Pancreas (tissue), 10 donors: ENCODE results near the gene SPACA6. TPM values are rescaled to one million over a fixed set of nuclear protein-coding genes. Genes with fewer than 3 reads are reported as not detected.

Source experiments
- ATAC-seq, 4 donors: fragments of 200-7000 bp; cut with Tn5 transposase; one replicate each; pipeline versions ENCODE4 v1.8.0 to v1.9.1; 2020; ENCODE audit warnings: mild to moderate bottlenecking in 4 of 4, moderate library complexity in 4 of 4
- DNase-seq, 6 donors: peaks; one replicate each; pipeline ENCODE4 v3.0.0-alpha.2; 2020
- FAIRE-seq: peaks from 2 replicates; lab custom pipeline; 2012; peaks lifted over from hg19 to GRCh38; lab: Jason Lieb, UNC
- H3K27ac ChIP-seq, 4 donors: fragments of 200-600 bp; sonication (generic); 1 replicate in 3 of 4; 2 replicates in 1 of 4; pipeline versions ENCODE4 v1.5.0 to v1.8.0; 2020
- H3K27me3 ChIP-seq, 4 donors: fragments of 200-600 bp; one replicate each; pipeline ENCODE4 v1.8.0; 2021
- H3K36me3 ChIP-seq, 3 donors: fragments of 200-600 bp; sonication (generic) in 1 of 3; one replicate each; pipeline versions ENCODE4 v1.5.0 to v1.8.0; 2020 to 2021
- H3K4me1 ChIP-seq, 3 donors: fragments of 200-600 bp; one replicate each; pipeline ENCODE4 v1.8.0; 2021
- H3K4me3 ChIP-seq, 4 donors: fragments of 200-600 bp; sonication (generic) in 2 of 4; one replicate each; pipeline versions ENCODE4 v1.5.0 to v1.8.0; 2020 to 2021
- H3K9me3 ChIP-seq, 4 donors: fragments of 200-600 bp; one replicate each; pipeline ENCODE4 v1.8.0; 2021
- CTCF ChIP-seq, 4 donors: fragments of 200-600 bp; sonication (generic) in 3 of 4; IDR thresholded peaks; one replicate each; pipeline versions ENCODE4 v1.5.0 to v1.8.0; 2021; ENCODE audit warnings: antibody characterized with exemption in 4 of 4
- WGBS, 2 donors: extraction: QIAGEN DNeasy Blood & Tissue Kit; methylation state at CpG; one replicate each; pipeline ENCODE4 v1.1.7; 2013; 5-methylcytosine and 5-hydroxymethylcytosine counted together
- intact Hi-C, 3 donors: fragments of 100-400 bp; cut with DNase I; formaldehyde crosslinking; loops; one replicate each; pipeline versions ENCODE4 v1.11.1 to v1.14.2; 2022
- microRNA-seq, 2 donors: library from miRNA; unstranded; fragments of <30 nt; microRNA quantifications; one replicate each; pipeline versions ENCODE4 to v1.1.0, GENCODE V29; 2019 to 2020
- polyA plus RNA-seq, 2 donors: library from polyadenylated mRNA; stranded (reverse); fragments of 200-250 nt; gene quantifications; one replicate each; pipeline ENCODE4 v1.2.3, GENCODE V29; 2013
- total RNA-seq, 6 donors: library from RNA; stranded (reverse); fragmentation: NEBNext Ultra II Directional in 4 of 6; extraction: Animal tissue kit (Norgen Biotek cat#: 25700) in 4 of 6; gene quantifications; one replicate each; pipeline versions ENCODE4 v1.2.1 to v1.2.4, GENCODE V29; 2021 to 2023
- donor health status: healthy with polysubstance abuse.
- donor health status: DM: no; HTN: no; CAD: no; lungs with moderate emphysema.
- donor health status: DM: no; HTN: no; CAD: no.
- donor health status: control.
- donor health status: control.
- donor health status: Bipolar disorder and iron deficiency.
- donor health status: DM: yes; HTN: yes; CAD: no.
- donor health status: DM: no; HTN: no; CAD: no.
- donor health status: DM: no; HTN: no; CAD: no.
- donor health status: DM: yes; HTN: yes; CAD: no.

SPACA6 gene
- total and polyA plus RNA-seq, 8 donors = 3.8 to 29.4 (median 7.5) TPM

- DNase-seq = peak in 1 of 6 donors; percentile 32
- Histone ChIP-seq H3K27ac (peak within 1 kb of the TSS in 1 of 4 donors; percentile 19), H3K4me3 (peak within 1 kb of the TSS in 1 of 4 donors; percentile 7), H3K9me3 (no peaks in the 10 kb centered on the region), H3K4me1 (no peaks in the 10 kb centered on the region), H3K36me3 (no peaks in the 10 kb centered on the region), H3K27me3 (no peaks in the 10 kb centered on the region)
- ATAC-seq = peak in 2 of 4 donors; percentile 63 to 83
- intact Hi-C loops = no loop called here
- no peak for FAIRE-seq
- TF ChIP-seq CTCF (IDR thresholded peaks at IDR 0.05) = no peak
- WGBS, 2 donors = 21 to 29% methylated on average over 2 of the region's 2 CpGs
Observed at GRCh38 chr19:51751655-51752054, 58.5 kb downstream of the SPACA6 start, which contains the start of gene FPR1. Gene FPR1, minus strand, starts transcription at chr19:51751878. Its CDS starts 4,884 bp downstream, at chr19:51746994.

GRCh38 chr19:51754109-51754508 lies 61.0 kb downstream of the SPACA6 start:
- DNase-seq (no peak), FAIRE-seq (no peak), ATAC-seq (peak in 2 of 4 donors; percentile 55 to 60)
- Histone ChIP-seq H3K36me3 (no peaks in the 10 kb centered on the region), H3K9me3 (no peaks in the 10 kb centered on the region), H3K27me3 (no peaks in the 10 kb centered on the region), H3K4me1 (no peaks in the 10 kb centered on the region), H3K4me3 (no peak overlapping the region), H3K27ac (no peak overlapping the region)
- intact Hi-C loops = no loop called here
- whole genome bisulfite sequencing, 2 donors = 64 to 79% methylated on average over 6 of the region's 6 CpGs
- TF ChIP-seq CTCF (IDR thresholded peaks at IDR 0.05) = no peak

- intact Hi-C loops = no loop called here
- TF ChIP-seq CTCF (IDR thresholded peaks at IDR 0.05) = no peak
- Histone ChIP-seq H3K9me3 (no peaks in the 10 kb centered on the region), H3K27ac (no peak overlapping the region), H3K27me3 (no peaks in the 10 kb centered on the region), H3K4me3 (no peak overlapping the region), H3K4me1 (no peaks in the 10 kb centered on the region), H3K36me3 (no peaks in the 10 kb centered on the region)
- ATAC-seq = no peak
- no peak for FAIRE-seq
- no peak for DNase-seq
- WGBS, 2 donors = 62 to 72% methylated on average over 4 of the region's 4 CpGs
Observed at GRCh38 chr19:51754770-51755169, 61.6 kb downstream of the SPACA6 start.

Small RNA genes lying within 50 kb of the gene (microRNA-seq; reads per million reads assigned to microRNA genes)
- 3,170 to 8,933 reads per million in 2 donors for gene MIR125A
- 2,998 to 4,341 reads per million in 2 donors for gene MIR99B
- 4,559 to 6,594 reads per million in 2 donors for gene MIRLET7E

Other genes with a start within 250 kb of the SPACA6 start
- gene SIGLEC8, start 234.9 kb upstream of the SPACA6 start, total RNA-seq = 1 to 10 TPM in 1 of 6 donors, under 1 TPM in 3, not detected in 2; 0.12 to 3.8 (median 0.23) TPM
- gene SIGLEC8, start 234.9 kb upstream of the SPACA6 start, polyA plus RNA-seq = under 1 TPM; 0.07 to 0.19 TPM
- not detected for gene CEACAM18, start 214.8 kb upstream of the SPACA6 start, total RNA-seq
- not detected for gene CEACAM18, start 214.8 kb upstream of the SPACA6 start, polyA plus RNA-seq
- under 1 TPM in 3 of 6 donors, not detected in 3; 0.12 to 0.19 (median 0.14) TPM for gene SIGLEC12, start 191.5 kb upstream of the SPACA6 start, total RNA-seq
- not detected for gene SIGLEC12, start 191.5 kb upstream of the SPACA6 start, polyA plus RNA-seq
- gene SIGLEC6, start 161.7 kb upstream of the SPACA6 start, total RNA-seq = under 1 TPM in 3 of 6 donors, not detected in 3; 0.16 to 0.67 (median 0.31) TPM
- gene SIGLEC6, start 161.7 kb upstream of the SPACA6 start, polyA plus RNA-seq = under 1 TPM in 1 of 2 donors, not detected in 1; 0.21 TPM
- 1 to 10 TPM; 3.0 to 8.0 (median 4.6) TPM for gene ZNF175, start 122.0 kb upstream of the SPACA6 start, total RNA-seq
- 1 to 10 TPM; 2.0 to 2.6 TPM for gene ZNF175, start 122.0 kb upstream of the SPACA6 start, polyA plus RNA-seq
- gene SIGLEC5, start 62.9 kb upstream of the SPACA6 start, total RNA-seq = under 1 TPM in 1 of 6 donors, not detected in 5; 0.37 TPM
- gene SIGLEC5, start 62.9 kb upstream of the SPACA6 start, polyA plus RNA-seq = under 1 TPM; 0.05 to 0.11 TPM
- 1 to 10 TPM in 4 of 6 donors, under 1 TPM in 1, not detected in 1; 0.37 to 5.0 (median 1.6) TPM for gene SIGLEC14, start 46.5 kb upstream of the SPACA6 start, total RNA-seq
- gene SIGLEC14, start 46.5 kb upstream of the SPACA6 start, polyA plus RNA-seq = under 1 TPM; 0.12 to 0.27 TPM
- gene HAS1, start 30.7 kb downstream of the SPACA6 start, total RNA-seq = under 1 TPM in 4 of 6 donors, not detected in 2; 0.06 to 0.58 (median 0.36) TPM
- 1 to 10 TPM in 1 of 2 donors, under 1 TPM in 1; 0.54 to 1.3 TPM for gene HAS1, start 30.7 kb downstream of the SPACA6 start, polyA plus RNA-seq
- 1 to 10 TPM in 4 of 6 donors, under 1 TPM in 2; 0.37 to 6.8 (median 2.4) TPM for gene FPR1, start 58.5 kb downstream of the SPACA6 start, total RNA-seq
- gene FPR1, start 58.5 kb downstream of the SPACA6 start, polyA plus RNA-seq = under 1 TPM; 0.57 to 0.73 TPM
- gene FPR2, start 67.8 kb downstream of the SPACA6 start, total RNA-seq = 1 to 10 TPM in 1 of 6 donors, under 1 TPM in 3, not detected in 2; 0.25 to 1.3 (median 0.69) TPM
- gene FPR2, start 67.8 kb downstream of the SPACA6 start, polyA plus RNA-seq = under 1 TPM in 1 of 2 donors, not detected in 1; 0.14 TPM
- 10 to 100 TPM in 1 of 6 donors, 1 to 10 TPM in 2, under 1 TPM in 3; 0.32 to 10.4 (median 1.4) TPM for gene FPR3, start 101.8 kb downstream of the SPACA6 start, total RNA-seq
- under 1 TPM; 0.42 to 0.61 TPM for gene FPR3, start 101.8 kb downstream of the SPACA6 start, polyA plus RNA-seq
- gene ZNF577, start 194.6 kb downstream of the SPACA6 start, total RNA-seq = 1 to 10 TPM; 2.9 to 8.9 (median 5.9) TPM
- gene ZNF577, start 194.6 kb downstream of the SPACA6 start, polyA plus RNA-seq = 10 to 100 TPM; 10.7 to 53.0 TPM
- 1 to 10 TPM; 3.0 to 7.7 (median 4.5) TPM for gene ZNF649, start 211.7 kb downstream of the SPACA6 start, total RNA-seq
- gene ZNF649, start 211.7 kb downstream of the SPACA6 start, polyA plus RNA-seq = 1 to 10 TPM; 1.9 to 4.5 TPM
- 1 to 10 TPM in 4 of 6 donors, under 1 TPM in 2; 0.83 to 3.0 (median 1.8) TPM for gene ZNF613, start 234.1 kb downstream of the SPACA6 start, total RNA-seq
- 1 to 10 TPM; 1.0 to 3.4 TPM for gene ZNF613, start 234.1 kb downstream of the SPACA6 start, polyA plus RNA-seq